HCT116 (cell line): ENCODE data around the gene CD22. TPM values are rescaled to one million over a fixed set of nuclear protein-coding genes. Genes with fewer than 3 reads are reported as not detected.

Source experiments
- ATAC-seq: fragments of 200-7000 bp; cut with Tn5 transposase; 2 replicates; pipeline ENCODE4 v1.9.1; 2020; ENCODE audit warnings: mild to moderate bottlenecking, moderate library complexity
- BruUV-seq: library from RNA; stranded (reverse); fragments of 400-500 nt; replicated peaks from 2 replicates; lab custom pipeline; 2021; lab: Mats Ljungman, UMichigan
- CTCF ChIA-PET: fragments of 300-600 bp; sonication (Branson Sonifier 250); formaldehyde crosslinking; loops from one replicate; lab custom pipeline; 2021; ENCODE audit warnings: antibody characterized with exemption; lab: Charles Lee
- POLR2A ChIA-PET: fragments of 300-600, 350-600 bp; sonication (Branson Sonifier 250); formaldehyde crosslinking; loops from one replicate; lab custom pipeline; 2021; ENCODE audit warnings: antibody characterized with exemption; lab: Charles Lee
- RAD21 ChIA-PET, 2 experiments: fragments of 300-600 bp; sonication (Branson Sonifier 250); formaldehyde crosslinking; loops; one replicate each; lab custom pipeline; 2023; ENCODE audit warnings: low total read pairs in 2 of 2; ENCODE audit not compliant: uncharacterized antibody in 2 of 2, unreplicated experiment in 2 of 2, low non-redundant PET in 1 of 2; lab: Charles Lee
- DNase-seq: peaks from one replicate; pipeline ENCODE4 v3.0.0-alpha.2; 2010; ENCODE audit warnings: low read depth, low spot score
- H2AFZ ChIP-seq: fragments of 200-600 bp; shearing (Covaris generic), sonication (generic); 2 replicates; pipeline ENCODE4 v1.6.1; 2017; ENCODE audit warnings: low read depth, mixed run types, mixed read lengths, antibody characterized with exemption, low read length; ENCODE audit not compliant: poor library complexity, severe bottlenecking
- H3K27ac ChIP-seq: 2 replicates; pipeline ENCODE4 v1.5.1; 2012; ENCODE audit warnings: low read depth, low read length
- H3K27me3 ChIP-seq: fragments of 200-600 bp; sonication (generic); 2 replicates; pipeline ENCODE4 v1.6.1; 2016; ENCODE audit warnings: mixed run types, low read length, mixed read lengths; ENCODE audit not compliant: insufficient read depth
- H3K36me3 ChIP-seq, 2 experiments: fragments of 200-500 bp in 1 of 2; fragments of 200-600 bp in 1 of 2; sonication (Bioruptor generic) in 1 of 2; sonication (generic) in 1 of 2; 2 replicates each; pipeline versions ENCODE4 v1.5.1 to v1.6.1; 2014 to 2016; ENCODE audit warnings: low read length in 2 of 2, inconsistent platforms in 1 of 2, mixed read lengths in 1 of 2, mixed run types in 1 of 2; ENCODE audit not compliant: insufficient read depth in 2 of 2, control insufficient read depth in 1 of 2
- H3K4me1 ChIP-seq, 2 experiments: fragments of 200-600 bp in 1 of 2; sonication (generic) in 1 of 2; 2 replicates each; pipeline versions ENCODE4 v1.5.1 to v1.6.1; 2012 to 2017; ENCODE audit warnings: low read length in 2 of 2, inconsistent platforms in 1 of 2, mild to moderate bottlenecking in 1 of 2, mixed read lengths in 1 of 2, mixed run types in 1 of 2, moderate library complexity in 1 of 2; ENCODE audit not compliant: insufficient read depth in 2 of 2, control insufficient read depth in 1 of 2
- H3K4me2 ChIP-seq: fragments of 200-600 bp; sonication (generic); 2 replicates; pipeline ENCODE4 v1.6.1; 2017; ENCODE audit warnings: mixed run types, low read length, mixed read lengths
- H3K4me3 ChIP-seq, 2 experiments: fragments of 200-600 bp in 1 of 2; sonication (generic) in 1 of 2; replicated peaks in 1 of 2; 2 replicates each; pipeline ENCODE4 v1.5.1; 2011 to 2016; ENCODE audit warnings: low read length in 2 of 2, control low read depth in 1 of 2, low read depth in 1 of 2, mild to moderate bottlenecking in 1 of 2, mixed read lengths in 1 of 2, mixed run types in 1 of 2
- H3K79me2 ChIP-seq: fragments of 200-600 bp; sonication (generic); 2 replicates; pipeline ENCODE4 v1.6.1; 2017; ENCODE audit warnings: mild to moderate bottlenecking, mixed run types, low read length, moderate library complexity, mixed read lengths; ENCODE audit not compliant: insufficient read depth
- H3K9ac ChIP-seq: fragments of 200-600 bp; sonication (generic); 2 replicates; pipeline ENCODE4 v1.6.1; 2016; ENCODE audit warnings: low read length, mixed read lengths
- H3K9me2 ChIP-seq: fragments of 200-600 bp; sonication (generic), shearing (Covaris generic); 2 replicates; pipeline ENCODE4 v1.6.1; 2017; ENCODE audit warnings: mixed run types, mild to moderate bottlenecking, moderate library complexity; ENCODE audit not compliant: insufficient read depth
- H3K9me3 ChIP-seq, 2 experiments: fragments of 200-500 bp in 1 of 2; fragments of 200-600 bp in 1 of 2; sonication (Bioruptor generic) in 1 of 2; sonication (generic) in 1 of 2; 2 replicates each; pipeline ENCODE4 v1.6.1; 2014 to 2017; ENCODE audit warnings: low read length in 2 of 2, mixed read lengths in 2 of 2, inconsistent platforms in 1 of 2, low read depth in 1 of 2, mild to moderate bottlenecking in 1 of 2, mixed run types in 1 of 2, moderate library complexity in 1 of 2; ENCODE audit not compliant: control insufficient read depth in 1 of 2, insufficient read depth in 1 of 2
- H4K20me1 ChIP-seq: fragments of 200-600 bp; sonication (generic), shearing (Covaris generic); 2 replicates; pipeline ENCODE4 v1.6.1; 2017; ENCODE audit warnings: mixed run types, mild to moderate bottlenecking, moderate library complexity; ENCODE audit not compliant: insufficient read depth
- CEBPB ChIP-seq: IDR thresholded peaks from 2 replicates; pipeline ENCODE4 v1.6.1; 2012; ENCODE audit warnings: low read depth
- ELF1 ChIP-seq: IDR thresholded peaks from 2 replicates; pipeline ENCODE4 v1.6.1; 2012; ENCODE audit warnings: low read depth, borderline replicate concordance
- SRF ChIP-seq: IDR thresholded peaks from 2 replicates; pipeline ENCODE4 v1.6.1; 2012; ENCODE audit warnings: low read depth
- ZFX ChIP-seq: fragments of 450-650 bp; IDR thresholded peaks from 2 replicates; pipeline ENCODE4 v1.6.1; 2017
- intact Hi-C: fragments of 100-400 bp; cut with micrococcal nuclease; formaldehyde crosslinking; loops from 2 replicates; pipeline ENCODE4 v1.10.0; 2022
- total RNA-seq: library from RNA; stranded (reverse); gene quantifications from one replicate; pipeline ENCODE4 v1.2.1, GENCODE V29; 2021; ENCODE audit not compliant: unreplicated experiment
- TF ChIP-seq, protein P1 (sequence below): IDR thresholded peaks from 2 replicates; pipeline ENCODE4 v1.6.1; 2012; ENCODE audit warnings: low read depth
- TF ChIP-seq, protein P2 (sequence below): IDR thresholded peaks from 2 replicates; pipeline ENCODE4 v1.6.1; 2012
- TF ChIP-seq, protein P3 (sequence below): IDR thresholded peaks from 2 replicates; pipeline ENCODE4 v1.6.1; 2012

CD22 gene
- total RNA-seq, 1 experiment from 2014 or later: 7.0 TPM

DNA sequence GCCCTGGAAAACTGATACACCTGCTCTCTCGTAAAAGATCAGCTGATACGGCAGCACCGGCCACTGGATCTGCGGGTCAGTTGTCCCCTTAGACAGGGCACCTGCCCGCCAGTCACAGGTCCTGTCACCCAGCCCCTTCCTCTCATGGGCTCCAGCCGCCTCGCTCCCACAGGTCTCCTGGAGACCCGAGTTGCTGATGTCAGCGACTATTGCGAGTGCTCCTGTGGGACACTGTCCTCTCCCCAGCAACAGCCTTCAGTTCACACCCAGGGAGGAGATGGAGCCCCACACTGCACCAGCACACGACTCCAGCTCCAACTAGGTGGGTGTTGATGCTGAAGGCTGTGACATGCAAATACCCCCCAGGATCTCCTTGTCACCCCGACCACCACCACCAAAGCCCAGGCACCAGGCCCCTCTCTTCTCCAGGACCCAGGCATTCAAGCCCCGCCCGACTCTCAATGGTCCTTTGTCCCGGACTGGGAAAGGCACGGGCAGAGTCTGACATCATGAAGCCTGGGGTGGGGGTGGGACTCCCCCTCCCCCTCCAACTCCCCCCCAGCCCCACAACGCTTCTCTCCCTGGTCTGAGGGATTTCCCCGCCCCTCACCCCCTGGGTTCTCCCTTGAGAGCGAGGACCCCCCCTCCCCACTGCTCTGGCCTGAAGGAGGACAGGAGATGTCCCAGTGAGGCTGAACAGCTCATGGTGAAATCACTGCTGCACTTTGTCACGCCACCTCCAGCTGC is 38.4 kb upstream of the CD22 start:
- ATAC-seq (no peak), DNase-seq (no peak)
- intact Hi-C loops: no loop called here
- Histone ChIP-seq H2AFZ (no peak overlapping the region), H3K27ac (no peak overlapping the region), H3K4me3 (no peak overlapping the region), H3K9ac (no peak overlapping the region), H3K9me2 (no peaks in the 10 kb centered on the region), H3K9me3 (no peaks in the 10 kb centered on the region), H4K20me1 (no peaks in the 10 kb centered on the region), H3K27me3 (no peaks in the 10 kb centered on the region), H3K4me2 (no peak overlapping the region), H3K36me3 (no peaks in the 10 kb centered on the region), H3K79me2 (no peaks in the 10 kb centered on the region), H3K4me1 (peaks cover 0 to 13% of the 10 kb centered on the region in 2 experiments; a peak in 1 of 4 replicates)
- ChIA-PET RAD21 (no interaction called here), POLR2A (no interaction called here), CTCF (no interaction called here)
- BruUV-seq: no TSS peak
- no peak for TF ChIP-seq SRF
- TF ChIP-seq, protein P1, sequence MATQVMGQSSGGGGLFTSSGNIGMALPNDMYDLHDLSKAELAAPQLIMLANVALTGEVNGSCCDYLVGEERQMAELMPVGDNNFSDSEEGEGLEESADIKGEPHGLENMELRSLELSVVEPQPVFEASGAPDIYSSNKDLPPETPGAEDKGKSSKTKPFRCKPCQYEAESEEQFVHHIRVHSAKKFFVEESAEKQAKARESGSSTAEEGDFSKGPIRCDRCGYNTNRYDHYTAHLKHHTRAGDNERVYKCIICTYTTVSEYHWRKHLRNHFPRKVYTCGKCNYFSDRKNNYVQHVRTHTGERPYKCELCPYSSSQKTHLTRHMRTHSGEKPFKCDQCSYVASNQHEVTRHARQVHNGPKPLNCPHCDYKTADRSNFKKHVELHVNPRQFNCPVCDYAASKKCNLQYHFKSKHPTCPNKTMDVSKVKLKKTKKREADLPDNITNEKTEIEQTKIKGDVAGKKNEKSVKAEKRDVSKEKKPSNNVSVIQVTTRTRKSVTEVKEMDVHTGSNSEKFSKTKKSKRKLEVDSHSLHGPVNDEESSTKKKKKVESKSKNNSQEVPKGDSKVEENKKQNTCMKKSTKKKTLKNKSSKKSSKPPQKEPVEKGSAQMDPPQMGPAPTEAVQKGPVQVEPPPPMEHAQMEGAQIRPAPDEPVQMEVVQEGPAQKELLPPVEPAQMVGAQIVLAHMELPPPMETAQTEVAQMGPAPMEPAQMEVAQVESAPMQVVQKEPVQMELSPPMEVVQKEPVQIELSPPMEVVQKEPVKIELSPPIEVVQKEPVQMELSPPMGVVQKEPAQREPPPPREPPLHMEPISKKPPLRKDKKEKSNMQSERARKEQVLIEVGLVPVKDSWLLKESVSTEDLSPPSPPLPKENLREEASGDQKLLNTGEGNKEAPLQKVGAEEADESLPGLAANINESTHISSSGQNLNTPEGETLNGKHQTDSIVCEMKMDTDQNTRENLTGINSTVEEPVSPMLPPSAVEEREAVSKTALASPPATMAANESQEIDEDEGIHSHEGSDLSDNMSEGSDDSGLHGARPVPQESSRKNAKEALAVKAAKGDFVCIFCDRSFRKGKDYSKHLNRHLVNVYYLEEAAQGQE: no peak
- no peak for TF ChIP-seq CEBPB
- no peak for TF ChIP-seq ELF1
- TF ChIP-seq, protein P2, sequence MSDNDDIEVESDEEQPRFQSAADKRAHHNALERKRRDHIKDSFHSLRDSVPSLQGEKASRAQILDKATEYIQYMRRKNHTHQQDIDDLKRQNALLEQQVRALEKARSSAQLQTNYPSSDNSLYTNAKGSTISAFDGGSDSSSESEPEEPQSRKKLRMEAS: no peak
- TF ChIP-seq, protein P3, sequence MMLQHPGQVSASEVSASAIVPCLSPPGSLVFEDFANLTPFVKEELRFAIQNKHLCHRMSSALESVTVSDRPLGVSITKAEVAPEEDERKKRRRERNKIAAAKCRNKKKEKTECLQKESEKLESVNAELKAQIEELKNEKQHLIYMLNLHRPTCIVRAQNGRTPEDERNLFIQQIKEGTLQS: no peak
- no peak for TF ChIP-seq ZFX
